ENCODE results near the gene TXK.

- TF ChIP-seq CTCF (conservative IDR thresholded peaks at IDR 0.05; ENCODE audit: low read length) (no peak), EZH2phosphoT487 (IDR thresholded peaks at IDR 0.05; ENCODE audit: borderline replicate concordance) (no peak)
These were observed 28.1 kb upstream of the TXK start for GRCh38 chr4:48162162-48162561.
